K562 (cell line): ENCODE results near the gene SHANK1. TPM values are rescaled to one million over a fixed set of nuclear protein-coding genes. Genes with fewer than 3 reads are reported as not detected.
A peak's percentile ranks its signal among the peaks of the same experiment; 100 is the strongest.

Experiments used
- BCOR ChIP-seq: fragments of 450-650 bp; IDR thresholded peaks from 2 replicates; pipeline ENCODE4 v1.6.1; 2016
- CHD1 ChIP-seq: fragments of 200-600 bp; sonication (generic); IDR thresholded peaks from one replicate; pipeline ENCODE4 v1.6.1; 2012; ENCODE audit warnings: mild to moderate bottlenecking, moderate library complexity, low read length, inconsistent platforms
- CHD4 ChIP-seq: fragments of 200-600 bp; sonication (generic); IDR thresholded peaks from 3 replicates; pipeline ENCODE4 v1.6.1; 2012; ENCODE audit warnings: low read depth, mild to moderate bottlenecking, mixed read lengths, low read length, inconsistent platforms; ENCODE audit not compliant: insufficient read depth, insufficient replicate concordance, poor library complexity, severe bottlenecking
- CSDE1 ChIP-seq, 2 experiments: fragments of 450-650 bp; IDR thresholded peaks; 2 replicates each; pipeline ENCODE4 v1.6.1; 2016; ENCODE audit warnings: mild to moderate bottlenecking in 1 of 2
- KAT7 ChIP-seq: sonication (generic); formaldehyde crosslinking; IDR thresholded peaks from 2 replicates; pipeline ENCODE4 v1.8.0; 2022; ENCODE audit warnings: missing genetic modification reagents, mild to moderate bottlenecking, borderline replicate concordance
- KAT8 ChIP-seq: fragments of 450-650 bp; IDR thresholded peaks from 2 replicates; pipeline ENCODE4 v1.6.1; 2016; ENCODE audit warnings: low read depth, mild to moderate bottlenecking
- KDM1A ChIP-seq, 2 experiments: fragments of 450-650 bp; IDR thresholded peaks; 2 replicates each; pipeline ENCODE4 v1.6.1; 2016; ENCODE audit warnings: mild to moderate bottlenecking in 2 of 2
- MGA ChIP-seq: fragments of 450-650 bp; IDR thresholded peaks from 2 replicates; pipeline ENCODE4 v1.6.1; 2016; ENCODE audit warnings: mild to moderate bottlenecking, moderate library complexity
- NCOA1 ChIP-seq: fragments of 450-650 bp; IDR thresholded peaks from 2 replicates; pipeline ENCODE4 v1.6.1; 2016; ENCODE audit warnings: low read depth
- RCOR1 ChIP-seq, 2 experiments: IDR thresholded peaks; 2 replicates each; pipeline ENCODE4 v1.6.1; 2012; ENCODE audit warnings: low read depth in 2 of 2, low read length in 2 of 2, borderline replicate concordance in 1 of 2, improper control_type of control experiment in 1 of 2
- SMARCA5 ChIP-seq: fragments of 450-650 bp; IDR thresholded peaks from 2 replicates; pipeline ENCODE4 v1.6.1; 2016
- SRSF7 ChIP-seq: fragments of 200-400 bp; formaldehyde crosslinking; optimal IDR thresholded peaks from 2 replicates; pipeline ENCODE3; 2017; ENCODE audit warnings: mild to moderate bottlenecking, low read depth, low read length
- ZFP36 ChIP-seq: fragments of 150-350 bp; IDR thresholded peaks from 2 replicates; pipeline ENCODE4 v1.6.1; 2018; ENCODE audit warnings: low read length, low read depth; ENCODE audit not compliant: partially characterized antibody
- ZNF324 ChIP-seq: fragments of 250-450 bp; sonication (Bioruptor Pico); IDR thresholded peaks from 2 replicates; pipeline ENCODE4 v1.4.0; 2020; ENCODE audit warnings: mild to moderate bottlenecking
- ZNF551 ChIP-seq: fragments of 250-450 bp; sonication (Bioruptor Pico); IDR thresholded peaks from 2 replicates; pipeline ENCODE4 v1.5.0; 2021; ENCODE audit warnings: mild to moderate bottlenecking, moderate library complexity
- polyA plus RNA-seq, 8 experiments: library from polyadenylated mRNA; depleted of rRNA in 4 of 8; stranded (reverse) in 5 of 8; unstranded in 3 of 8; fragments of >200 nt; fragmentation: Nextera tagmentation in 2 of 8; fragmentation: Illumina TruSeq in 1 of 8; extraction: Ambion mirVana in 2 of 8; extraction: Trizol in 1 of 8; gene quantifications; 2 replicates each; pipeline versions ENCODE4 v1.2.1 to v1.2.3, GENCODE V29; 2011 to 2014; ENCODE audit warnings: inconsistent platforms in 1 of 8, missing spikeins in 1 of 8
- total RNA-seq, 7 experiments: library from RNA; depleted of rRNA in 6 of 7; stranded (reverse); fragments of >200 nt in 6 of 7; fragmentation: Illumina TruSeq in 2 of 7; extraction: Trizol in 2 of 7; gene quantifications; 2 replicates each; pipeline versions ENCODE4 v1.2.1 to v1.2.3, GENCODE V29; 2011 to 2021; ENCODE audit warnings: low replicate concordance in 1 of 7

Gene SHANK1
- total and polyA plus RNA-seq, 9 of the 15 experiments (the other 6 are each of a cell fraction or from before 2014, with no cell fraction given) = 0.33 to 1.3 (median 0.55) TPM; not detected in 2

- TF ChIP-seq MGA (no peak), SMARCA5 (peak; percentile 93), CHD4 (peak; percentile 69), ZFP36 (peak; percentile 94), NCOA1 (no peak), BCOR (peak; percentile 96), KDM1A (IDR thresholded peaks at IDR 0.05) (peak; percentile 82), CSDE1 (IDR thresholded peaks at IDR 0.05) (no peak), RCOR1 (IDR thresholded peaks at IDR 0.05; ENCODE audit: borderline replicate concordance in 1 of 2, low read depth in 2 of 2, low read length in 2 of 2) (peak in 1 of 2 experiments; percentile 50; a peak in 1 of 4 replicates), ZNF551 (CRISPR knock-in tag) (no peak), SRSF7 (no peak), KAT7 (CRISPR knock-in tag) (no peak), ZNF324 (no peak), CHD1 (no peak), KAT8 (no peak)
These were observed 66.9 kb downstream of the SHANK1 start (continued) for GRCh38 chr19:50652722-50653121.
